KMS-11 (cell line): ENCODE data around the gene IKBKE.

Experiments used
- H2AFZ ChIP-seq: fragments of 200-600 bp; sonication (generic); 2 replicates; pipeline ENCODE4 v1.6.1; 2016; ENCODE audit warnings: antibody characterized with exemption, mixed run types, low read depth
- H3K27ac ChIP-seq: fragments of 200-600 bp; sonication (generic); 2 replicates; pipeline ENCODE4 v1.6.1; 2016; ENCODE audit warnings: mild to moderate bottlenecking, mixed run types
- H3K27me3 ChIP-seq: fragments of 200-600 bp; sonication (generic); 2 replicates; pipeline ENCODE4 v1.6.1; 2017; ENCODE audit warnings: mild to moderate bottlenecking, low read depth, mixed run types, moderate library complexity; ENCODE audit not compliant: insufficient read depth
- H3K36me3 ChIP-seq: fragments of 200-600 bp; sonication (generic); 2 replicates; pipeline ENCODE4 v1.6.1; 2017; ENCODE audit warnings: mild to moderate bottlenecking, mixed run types; ENCODE audit not compliant: insufficient read depth
- H3K4me1 ChIP-seq: fragments of 200-600 bp; sonication (generic); 2 replicates; pipeline ENCODE4 v1.6.1; 2016; ENCODE audit warnings: mild to moderate bottlenecking, low read depth, mixed run types; ENCODE audit not compliant: poor library complexity, severe bottlenecking
- H3K4me2 ChIP-seq: fragments of 200-600 bp; sonication (generic); 2 replicates; pipeline ENCODE4 v1.7.0; 2016; ENCODE audit warnings: mild to moderate bottlenecking, mixed run types
- H3K4me3 ChIP-seq: fragments of 200-600 bp; sonication (generic); IDR thresholded peaks from 2 replicates; pipeline ENCODE4 v1.6.1; 2017; ENCODE audit warnings: low read depth, low read length, mixed read lengths; ENCODE audit not compliant: insufficient read depth
- H3K79me2 ChIP-seq: fragments of 200-600 bp; sonication (generic); 2 replicates; pipeline ENCODE4 v1.6.1; 2016; ENCODE audit warnings: low read depth, mixed run types; ENCODE audit not compliant: insufficient read depth
- H3K9ac ChIP-seq: fragments of 200-600 bp; sonication (generic); 2 replicates; pipeline ENCODE4 v1.6.1; 2016; ENCODE audit warnings: mild to moderate bottlenecking, mixed run types
- H4K20me1 ChIP-seq: fragments of 200-600 bp; sonication (generic); 2 replicates; pipeline ENCODE4 v1.6.1; 2016; ENCODE audit warnings: mild to moderate bottlenecking, mixed run types; ENCODE audit not compliant: insufficient read depth
- CTCF ChIP-seq: fragments of 200-600 bp; sonication (generic); conservative IDR thresholded peaks from 2 replicates; pipeline ENCODE4 v1.6.1; 2017; ENCODE audit warnings: low read depth, mild to moderate bottlenecking, antibody characterized with exemption, low read length, moderate library complexity, mixed read lengths

IKBKE gene

GRCh38 chr1:206514813-206515387 lies 44.6 kb downstream of the IKBKE start:
- Histone ChIP-seq H3K4me2 (no peak overlapping the region), H3K36me3 (no peaks in the 10 kb centered on the region), H3K9ac (no peak overlapping the region), H3K27ac (no peak overlapping the region), H4K20me1 (no peaks in the 10 kb centered on the region), H3K27me3 (no peaks in the 10 kb centered on the region; the same call in 1 of the 2 replicates), H2AFZ (no peak overlapping the region), H3K4me3 (no peak overlapping the region), H3K4me1 (no peaks in the 10 kb centered on the region), H3K79me2 (no peaks in the 10 kb centered on the region)
- TF ChIP-seq CTCF: no peak

DNA sequence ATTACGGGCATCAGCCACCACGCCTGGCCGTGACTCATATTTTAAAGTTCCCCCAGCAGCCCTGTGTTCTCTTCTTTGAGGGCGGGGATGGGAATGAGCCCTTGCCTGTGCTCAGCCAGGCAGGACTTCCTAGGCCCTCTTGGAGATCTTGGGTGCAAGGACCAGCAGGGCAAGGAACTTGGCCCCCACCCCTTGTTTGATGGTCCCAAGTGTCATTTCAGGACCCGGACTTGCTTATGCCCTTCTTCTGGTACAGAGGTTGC lies 46.4 kb downstream of the IKBKE start:
- Histone ChIP-seq H3K4me3 (no peak overlapping the region), H3K4me1 (no peaks in the 10 kb centered on the region), H3K9ac (no peak overlapping the region), H2AFZ (no peak overlapping the region), H3K36me3 (no peaks in the 10 kb centered on the region), H3K4me2 (no peak overlapping the region), H3K27ac (no peak overlapping the region), H3K27me3 (no peaks in the 10 kb centered on the region), H4K20me1 (no peaks in the 10 kb centered on the region), H3K79me2 (no peaks in the 10 kb centered on the region)
- TF ChIP-seq CTCF: no peak

DNA sequence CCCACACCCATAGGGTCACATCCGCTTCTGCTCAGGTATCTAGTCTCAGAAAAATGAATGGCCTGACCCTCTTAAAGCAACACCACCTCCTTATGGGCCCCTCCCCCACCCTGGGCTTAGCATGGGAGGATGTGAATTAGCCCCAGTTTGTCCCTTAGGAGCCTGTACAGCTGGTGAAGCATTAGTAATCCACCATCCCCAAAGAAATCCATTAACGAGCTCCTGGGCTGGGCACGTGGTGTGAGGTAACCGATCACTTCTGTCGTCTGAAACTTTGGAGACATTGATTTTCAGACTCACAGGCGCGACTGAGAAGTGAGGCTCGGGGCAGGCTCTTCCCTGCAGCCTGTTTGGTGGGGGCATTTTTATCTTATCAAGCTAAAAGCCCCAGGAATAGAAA lies 47.5 kb downstream of the IKBKE start:
- H3K36me3 ChIP-seq: no peaks in the 10 kb centered on the region
- H3K79me2 ChIP-seq: no peaks in the 10 kb centered on the region
- no peak for TF ChIP-seq CTCF
- H3K4me3 ChIP-seq: no peak overlapping the region
- H3K27me3 ChIP-seq: no peaks in the 10 kb centered on the region
- no peaks in the 10 kb centered on the region for H3K4me1 ChIP-seq
- no peak overlapping the region for H3K9ac ChIP-seq
- H4K20me1 ChIP-seq: no peaks in the 10 kb centered on the region
- H3K27ac ChIP-seq: no peak overlapping the region
- H2AFZ ChIP-seq: no peak overlapping the region
- H3K4me2 ChIP-seq: no peak overlapping the region

DNA sequence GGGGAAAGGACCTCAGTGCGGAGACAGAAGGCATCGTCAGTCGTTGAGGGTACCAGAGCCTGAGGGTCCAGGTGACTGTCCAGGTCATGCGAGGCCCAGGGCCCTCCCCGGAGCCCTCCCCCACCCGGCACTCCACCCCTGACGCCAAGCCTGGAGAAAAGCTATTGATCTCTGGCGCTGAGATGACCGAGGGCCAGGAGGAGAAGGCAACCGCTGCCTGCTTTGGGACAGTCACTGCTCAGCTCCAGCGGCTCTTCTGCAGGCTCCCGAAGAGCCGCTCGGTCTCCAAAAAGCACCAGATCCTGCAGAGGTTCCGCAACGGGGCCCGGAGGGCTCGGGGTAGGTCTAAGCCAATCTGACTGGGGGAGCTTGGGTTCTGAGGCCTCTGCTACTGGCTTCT lies 47.9 kb downstream of the IKBKE start:
- H3K36me3 ChIP-seq: no peaks in the 10 kb centered on the region
- H3K79me2 ChIP-seq: no peaks in the 10 kb centered on the region
- no peaks in the 10 kb centered on the region for H4K20me1 ChIP-seq
- TF ChIP-seq CTCF: no peak
- H3K27me3 ChIP-seq: no peaks in the 10 kb centered on the region
- H3K9ac ChIP-seq: no peak overlapping the region
- H2AFZ ChIP-seq: no peak overlapping the region
- H3K27ac ChIP-seq: no peak overlapping the region
- H3K4me3 ChIP-seq: no peak overlapping the region
- H3K4me1 ChIP-seq: no peaks in the 10 kb centered on the region
- no peak overlapping the region for H3K4me2 ChIP-seq
